Measurements from ENCODE around the gene SPATS2L. TPM values are rescaled to one million over a fixed set of nuclear protein-coding genes. Genes with fewer than 3 reads are reported as not detected.

Gene SPATS2L
- total RNA-seq, 4 donors from 2014 or later, result 33.4 to 236 (median 159) TPM

GRCh38 chr2:200494048-200494447, 187.6 kb downstream of the SPATS2L start:
- Histone ChIP-seq H3K27me3 (no peaks in the 10 kb centered on the region), H3K36me3 (peaks cover 0 to 70% (median 24%) of the 10 kb centered on the region in 4 donors), H3K4me3 (no peak overlapping the region), H3K4me1 (no peaks in the 10 kb centered on the region), H3K9me3 (no peaks in the 10 kb centered on the region), H3K27ac (no peak overlapping the region)
- TF ChIP-seq POLR2A (IDR thresholded peaks at IDR 0.05) (no peak), POLR2AphosphoS5 (IDR thresholded peaks at IDR 0.05) (no peak), EP300 (IDR thresholded peaks at IDR 0.05; ENCODE audit: low read depth) (no peak)
- TF ChIP-seq, protein P1, sequence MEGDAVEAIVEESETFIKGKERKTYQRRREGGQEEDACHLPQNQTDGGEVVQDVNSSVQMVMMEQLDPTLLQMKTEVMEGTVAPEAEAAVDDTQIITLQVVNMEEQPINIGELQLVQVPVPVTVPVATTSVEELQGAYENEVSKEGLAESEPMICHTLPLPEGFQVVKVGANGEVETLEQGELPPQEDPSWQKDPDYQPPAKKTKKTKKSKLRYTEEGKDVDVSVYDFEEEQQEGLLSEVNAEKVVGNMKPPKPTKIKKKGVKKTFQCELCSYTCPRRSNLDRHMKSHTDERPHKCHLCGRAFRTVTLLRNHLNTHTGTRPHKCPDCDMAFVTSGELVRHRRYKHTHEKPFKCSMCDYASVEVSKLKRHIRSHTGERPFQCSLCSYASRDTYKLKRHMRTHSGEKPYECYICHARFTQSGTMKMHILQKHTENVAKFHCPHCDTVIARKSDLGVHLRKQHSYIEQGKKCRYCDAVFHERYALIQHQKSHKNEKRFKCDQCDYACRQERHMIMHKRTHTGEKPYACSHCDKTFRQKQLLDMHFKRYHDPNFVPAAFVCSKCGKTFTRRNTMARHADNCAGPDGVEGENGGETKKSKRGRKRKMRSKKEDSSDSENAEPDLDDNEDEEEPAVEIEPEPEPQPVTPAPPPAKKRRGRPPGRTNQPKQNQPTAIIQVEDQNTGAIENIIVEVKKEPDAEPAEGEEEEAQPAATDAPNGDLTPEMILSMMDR (IDR thresholded peaks at IDR 0.05), result no peak
- no peak for DNase-seq
- in situ Hi-C loops (cut with MboI; ENCODE audit: low pct_ligation_motif_present in 1 of 4, low pct_unique_long_range_greater_than_20kb in 1 of 4, low sequenced_read_pairs in 3 of 4) (no loop called here), intact Hi-C loops (cut with DNase I; ENCODE audit: low total_unique reads) (no loop called here)
- 80 to 92% methylated on average over 2 of the region's 2 CpGs for WGBS, 2 donors (ENCODE audit: low coverage in 1 of 2)

DNA sequence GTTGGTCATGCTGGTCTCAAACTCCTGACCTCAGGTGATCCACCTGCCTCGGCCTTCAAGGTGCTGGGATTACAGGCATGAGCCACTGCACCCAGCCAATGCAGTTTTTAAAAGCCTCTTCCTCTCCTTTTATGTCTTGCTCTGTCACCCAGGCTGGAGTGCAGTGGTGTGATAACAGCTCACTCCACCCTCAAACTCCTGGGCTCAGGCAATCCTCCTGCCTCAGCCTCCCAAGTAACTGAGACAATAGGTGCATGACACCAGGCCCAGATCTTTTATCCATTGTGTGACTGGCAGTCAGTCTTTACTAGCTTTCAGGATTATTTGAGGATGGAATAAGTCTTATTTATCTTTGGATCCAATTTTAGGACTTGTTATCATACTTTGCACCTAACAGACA, 190.2 kb downstream of the SPATS2L start:
- intact Hi-C loops (cut with DNase I; ENCODE audit: low total_unique reads), result no loop called here
- Histone ChIP-seq H3K4me1 (no peaks in the 10 kb centered on the region), H3K4me3 (no peak overlapping the region), H3K27ac (no peak overlapping the region), H3K27me3 (no peaks in the 10 kb centered on the region), H3K36me3 (peaks cover 0 to 51% (median 14%) of the 10 kb centered on the region in 4 donors), H3K9me3 (no peaks in the 10 kb centered on the region)
- no peak for DNase-seq
- 100% methylated on average over 1 of the region's 1 CpG; no CpG with 5 or more reads in 1 of the 2 donors for WGBS, 2 donors (ENCODE audit: low coverage in 1 of 2)
- no peak for TF ChIP-seq POLR2AphosphoS5 (IDR thresholded peaks at IDR 0.05)
- TF ChIP-seq POLR2A (IDR thresholded peaks at IDR 0.05), result no peak
- no peak for TF ChIP-seq EP300 (IDR thresholded peaks at IDR 0.05; ENCODE audit: low read depth)
- TF ChIP-seq, protein P1 (IDR thresholded peaks at IDR 0.05), result no peak
- in situ Hi-C loops (cut with MboI; ENCODE audit: low pct_ligation_motif_present in 1 of 4, low pct_unique_long_range_greater_than_20kb in 1 of 4, low sequenced_read_pairs in 3 of 4), result no loop called here

- TF ChIP-seq POLR2A (IDR thresholded peaks at IDR 0.05) (no peak), EP300 (IDR thresholded peaks at IDR 0.05; ENCODE audit: low read depth) (no peak), POLR2AphosphoS5 (IDR thresholded peaks at IDR 0.05) (no peak)
- TF ChIP-seq, protein P1 (IDR thresholded peaks at IDR 0.05), result no peak
- peaks cover 0 to 46% (median 10%) of the 10 kb centered on the region in 4 donors for H3K36me3 ChIP-seq
- H3K4me1 ChIP-seq, result no peaks in the 10 kb centered on the region
These were observed 192.1 kb downstream of the SPATS2L start for GRCh38 chr2:200498402-200499162.

DNA sequence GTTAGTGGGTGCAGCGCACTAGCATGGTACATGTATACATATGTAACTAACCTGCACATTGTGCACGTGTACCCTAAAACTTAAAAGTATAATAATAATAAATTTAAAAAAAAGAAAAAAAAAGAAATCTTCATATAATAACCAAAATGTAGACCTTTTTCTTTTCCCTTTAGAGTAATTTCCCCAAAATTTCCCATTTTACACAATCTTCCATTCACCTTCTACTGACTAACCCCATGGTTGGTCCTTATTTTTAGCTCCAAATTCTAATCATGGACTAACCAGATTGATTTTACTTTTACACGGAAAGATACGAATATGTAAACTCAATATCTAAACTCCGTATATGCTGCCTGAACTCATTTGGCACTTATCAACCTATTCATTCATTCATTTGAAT, 195.7 kb downstream of the SPATS2L start:
- TF ChIP-seq POLR2AphosphoS5 (IDR thresholded peaks at IDR 0.05) (no peak), EP300 (IDR thresholded peaks at IDR 0.05; ENCODE audit: low read depth) (no peak), POLR2A (IDR thresholded peaks at IDR 0.05) (no peak)
- TF ChIP-seq, protein P1 (IDR thresholded peaks at IDR 0.05), result no peak
- in situ Hi-C loops (cut with MboI; ENCODE audit: low pct_ligation_motif_present in 1 of 4, low pct_unique_long_range_greater_than_20kb in 1 of 4, low sequenced_read_pairs in 3 of 4), result no loop called here
- DNase-seq, result no peak
- H3K27ac ChIP-seq, result no peak overlapping the region
- no peaks in the 10 kb centered on the region for H3K27me3 ChIP-seq
- H3K9me3 ChIP-seq, result no peaks in the 10 kb centered on the region
- no peak overlapping the region for H3K4me3 ChIP-seq
- WGBS, 2 donors (ENCODE audit: low coverage in 1 of 2), result 96 to 97% methylated on average over 4 to 5 of the region's 5 CpGs
- intact Hi-C loops (cut with DNase I; ENCODE audit: low total_unique reads), result no loop called here
- H3K36me3 ChIP-seq, result peaks cover 0 to 30% (median 7%) of the 10 kb centered on the region in 4 donors
- H3K4me1 ChIP-seq, result peaks cover 0 to 6% (median 0%) of the 10 kb centered on the region in 4 donors

More at GRCh38 chr2:200498402-200499162, 192.1 kb downstream of the SPATS2L start:
- no peak overlapping the region for H3K4me3 ChIP-seq
- no peak for DNase-seq
- in situ Hi-C loops (cut with MboI; ENCODE audit: low pct_ligation_motif_present in 1 of 4, low pct_unique_long_range_greater_than_20kb in 1 of 4, low sequenced_read_pairs in 3 of 4) (no loop called here), intact Hi-C loops (cut with DNase I; ENCODE audit: low total_unique reads) (no loop called here)
- no peaks in the 10 kb centered on the region for H3K27me3 ChIP-seq
- WGBS, 2 donors (ENCODE audit: low coverage in 1 of 2), result 92 to 100% methylated on average over 2 of the region's 2 CpGs
- no peaks in the 10 kb centered on the region for H3K9me3 ChIP-seq
- no peak overlapping the region for H3K27ac ChIP-seq
